Retinal pigment epithelial cell (primary cell): ENCODE results near the gene MTA1.

Experiments
- DNase-seq: peaks from one replicate; pipeline ENCODE4 v3.0.0-alpha.2; 2010; ENCODE audit warnings: low read depth
- H3K4me3 ChIP-seq: 2 replicates; pipeline ENCODE4 v1.5.1; 2011; ENCODE audit warnings: mild to moderate bottlenecking, low read length, control low read depth, moderate library complexity
- TF ChIP-seq, protein P1 (sequence below): conservative IDR thresholded peaks from 2 replicates; pipeline ENCODE4 v1.5.1; 2011; ENCODE audit warnings: low read depth, low read length, control low read depth, inconsistent platforms

MTA1 gene

DNA sequence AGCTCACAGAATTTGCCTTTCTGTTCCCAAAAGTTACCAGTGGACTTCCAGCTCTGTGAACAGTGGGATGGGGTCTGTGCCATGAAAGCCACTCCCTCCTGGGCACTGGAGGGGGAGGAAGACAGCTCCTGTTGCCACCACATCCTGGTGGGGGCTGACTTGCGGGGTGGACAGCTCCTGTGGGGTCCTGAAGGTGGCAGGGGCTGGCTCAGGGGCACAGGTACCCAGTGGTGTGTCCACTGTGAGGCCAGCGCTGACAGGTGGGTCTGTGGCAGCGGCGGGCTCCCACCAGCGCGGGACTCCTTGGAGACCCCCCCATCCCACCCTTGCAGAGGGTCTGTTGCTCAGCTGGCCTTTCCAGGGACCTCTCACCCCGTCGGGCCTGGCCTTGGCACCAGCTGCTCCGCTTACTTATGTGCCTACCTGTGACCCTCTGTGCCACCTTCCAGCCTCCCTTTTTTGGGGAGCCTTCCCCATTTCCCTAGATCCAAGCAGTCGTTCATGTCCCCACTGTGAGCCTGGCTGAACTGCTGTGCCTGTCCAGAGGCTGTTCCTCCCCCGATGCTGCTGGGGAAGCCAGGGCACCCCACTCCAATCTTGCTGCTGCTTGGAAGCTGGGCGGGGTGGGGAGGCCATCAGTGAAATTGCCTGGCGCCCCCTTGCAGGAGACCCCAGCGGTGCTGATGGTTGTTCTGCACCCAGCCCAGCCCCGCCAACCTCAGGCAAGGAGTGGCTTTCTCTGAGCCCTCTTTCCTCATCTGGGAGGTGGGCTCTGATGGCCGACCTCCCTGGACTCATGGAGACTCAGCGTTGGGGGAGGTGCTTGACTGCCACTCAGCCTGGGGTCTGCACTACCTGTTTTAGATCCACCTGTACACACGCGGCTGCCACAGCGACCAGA, 73.6 kb downstream of the MTA1 start:
- DNase-seq: no peak
- TF ChIP-seq, protein P1, sequence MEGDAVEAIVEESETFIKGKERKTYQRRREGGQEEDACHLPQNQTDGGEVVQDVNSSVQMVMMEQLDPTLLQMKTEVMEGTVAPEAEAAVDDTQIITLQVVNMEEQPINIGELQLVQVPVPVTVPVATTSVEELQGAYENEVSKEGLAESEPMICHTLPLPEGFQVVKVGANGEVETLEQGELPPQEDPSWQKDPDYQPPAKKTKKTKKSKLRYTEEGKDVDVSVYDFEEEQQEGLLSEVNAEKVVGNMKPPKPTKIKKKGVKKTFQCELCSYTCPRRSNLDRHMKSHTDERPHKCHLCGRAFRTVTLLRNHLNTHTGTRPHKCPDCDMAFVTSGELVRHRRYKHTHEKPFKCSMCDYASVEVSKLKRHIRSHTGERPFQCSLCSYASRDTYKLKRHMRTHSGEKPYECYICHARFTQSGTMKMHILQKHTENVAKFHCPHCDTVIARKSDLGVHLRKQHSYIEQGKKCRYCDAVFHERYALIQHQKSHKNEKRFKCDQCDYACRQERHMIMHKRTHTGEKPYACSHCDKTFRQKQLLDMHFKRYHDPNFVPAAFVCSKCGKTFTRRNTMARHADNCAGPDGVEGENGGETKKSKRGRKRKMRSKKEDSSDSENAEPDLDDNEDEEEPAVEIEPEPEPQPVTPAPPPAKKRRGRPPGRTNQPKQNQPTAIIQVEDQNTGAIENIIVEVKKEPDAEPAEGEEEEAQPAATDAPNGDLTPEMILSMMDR: no peak
- H3K4me3 ChIP-seq: no peak overlapping the region

DNA sequence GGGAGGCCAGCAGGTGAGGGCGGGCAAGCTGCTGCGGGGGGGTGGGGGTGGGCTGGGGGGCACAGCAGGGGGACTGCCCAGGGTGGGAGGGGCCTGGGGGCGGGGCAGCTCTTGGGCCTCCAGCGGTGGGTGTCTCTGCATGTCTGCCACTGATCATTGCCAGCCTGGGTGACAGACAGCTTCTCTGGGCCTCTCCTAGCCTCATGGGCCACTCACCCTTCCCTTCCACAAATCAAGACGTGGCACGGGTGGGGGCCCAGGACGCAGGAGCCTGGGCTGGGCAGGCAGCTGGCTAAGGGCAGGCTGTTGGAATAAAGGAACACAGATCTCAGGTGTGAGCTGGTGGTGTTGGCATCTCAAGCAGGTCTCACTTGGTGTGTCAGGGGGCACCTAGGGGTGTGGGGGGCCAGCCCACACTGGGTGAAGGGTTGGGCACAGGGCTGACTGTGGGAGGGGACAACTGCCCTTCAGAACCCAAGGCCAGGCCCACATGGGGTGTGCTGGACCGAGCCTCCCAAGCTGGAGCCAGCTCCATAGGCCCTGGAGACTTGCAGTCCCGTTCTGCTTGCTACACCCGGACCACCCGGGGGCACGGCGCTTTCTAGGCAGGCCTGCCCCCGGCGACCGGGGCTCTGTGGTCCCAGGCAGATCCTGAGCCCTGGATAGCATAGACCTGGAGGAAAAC, 74.4 kb downstream of the MTA1 start:
- TF ChIP-seq, protein P1: no peak
- DNase-seq: no peak
- H3K4me3 ChIP-seq: no peak overlapping the region

DNA sequence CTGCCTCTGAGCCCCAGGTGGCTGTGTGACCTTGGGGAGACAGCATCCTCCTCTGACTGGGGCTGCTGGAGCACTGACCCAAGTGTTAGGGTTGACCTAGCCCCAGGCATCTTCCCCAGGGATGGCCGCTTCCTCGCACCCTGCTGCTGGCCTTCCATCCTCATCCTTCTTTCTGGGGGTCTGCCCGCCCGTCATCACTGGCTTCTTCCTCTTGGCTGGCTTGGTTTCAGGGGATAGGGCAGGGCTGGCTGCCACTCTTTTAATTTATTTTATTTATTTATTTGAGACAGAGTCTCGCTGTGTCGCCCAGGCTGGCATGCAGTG, 74.9 kb downstream of the MTA1 start:
- DNase-seq: no peak
- TF ChIP-seq, protein P1: no peak
- no peak overlapping the region for H3K4me3 ChIP-seq

DNA sequence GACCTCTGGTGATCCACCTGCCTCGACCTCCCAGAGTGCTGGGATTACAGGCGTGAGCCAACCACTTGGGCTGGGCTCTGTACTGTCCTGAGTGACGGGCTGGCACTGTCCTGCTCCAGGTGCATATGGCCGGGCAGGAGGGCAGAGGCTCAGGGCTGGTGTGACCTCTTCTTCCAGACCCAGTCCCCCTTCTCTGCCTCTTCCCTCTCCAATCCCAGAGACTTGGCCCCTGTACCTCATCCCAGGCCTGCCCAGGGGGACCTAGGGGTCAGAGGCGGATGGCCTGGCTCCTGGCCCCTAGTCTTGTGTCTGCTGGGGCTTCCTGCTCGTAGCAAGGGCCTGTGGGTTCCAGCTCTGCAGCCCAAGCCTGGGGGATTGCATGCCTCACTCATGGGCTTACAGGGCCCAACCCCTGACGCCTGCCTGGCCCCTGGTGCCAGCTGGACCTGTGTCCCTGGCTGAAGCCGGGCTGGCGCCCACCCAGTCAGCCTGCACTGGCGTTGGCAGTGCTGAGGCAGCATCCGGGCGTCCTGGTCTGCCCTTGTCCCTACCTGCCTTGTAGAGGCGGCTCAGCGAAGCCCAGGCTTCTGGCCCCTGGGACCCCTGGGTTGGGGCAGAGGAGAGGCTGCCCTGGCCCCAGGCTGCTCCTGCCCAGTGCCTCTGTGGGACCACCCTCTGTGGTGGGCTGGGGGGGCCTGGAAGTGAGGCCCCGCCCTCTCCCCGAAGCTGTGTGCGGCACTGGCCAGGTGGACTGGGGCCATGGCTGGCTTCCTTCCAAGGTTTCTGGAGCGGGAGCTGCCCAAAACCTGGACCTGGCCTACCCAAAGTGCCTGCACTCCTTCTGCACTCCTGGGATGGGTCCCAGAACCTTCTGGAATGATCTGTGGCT, 75.7 kb downstream of the MTA1 start:
- TF ChIP-seq, protein P1: no peak
- H3K4me3 ChIP-seq: no peak overlapping the region
- DNase-seq: no peak

DNA sequence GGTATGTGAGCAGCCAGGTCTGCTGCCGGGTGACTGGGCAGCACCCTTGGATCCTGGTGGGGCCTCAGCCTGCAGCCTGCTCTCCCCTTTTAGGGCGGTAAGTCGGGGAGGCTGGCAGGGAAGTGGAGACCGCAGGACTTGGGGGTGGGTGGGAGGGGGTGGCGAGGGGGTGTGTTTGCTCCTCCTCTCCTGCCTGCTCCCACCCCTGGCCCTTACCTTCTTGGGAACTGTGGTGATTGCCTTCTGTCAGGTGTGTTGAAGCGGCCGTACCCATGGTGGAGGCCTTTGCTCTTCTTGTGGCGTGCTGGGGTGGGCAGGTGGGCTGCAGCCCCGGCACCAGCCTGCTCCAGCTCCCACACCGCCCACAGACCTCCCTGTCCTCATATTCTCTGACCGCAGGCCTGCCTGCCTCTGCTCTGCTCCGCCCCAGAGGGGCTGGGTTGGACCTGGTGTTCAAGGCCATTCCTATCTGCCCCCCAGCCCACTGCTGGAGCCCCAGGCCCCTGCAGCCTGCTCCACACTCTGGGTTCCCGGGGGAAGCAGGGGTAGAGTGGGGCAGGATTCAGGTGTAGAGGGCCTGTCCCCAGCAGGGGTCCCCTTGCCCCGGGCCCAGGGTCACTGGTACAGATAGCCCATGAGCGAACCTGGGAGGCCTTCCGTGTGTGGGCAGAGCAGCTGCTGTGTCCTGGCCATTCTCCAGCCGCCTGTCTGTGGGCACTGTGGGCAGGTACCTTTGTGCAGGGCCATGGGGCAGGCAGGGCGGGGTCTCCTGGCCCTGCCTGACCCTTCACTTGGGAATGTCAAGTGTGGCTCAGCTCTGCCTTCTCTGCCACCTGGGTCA, 76.6 kb downstream of the MTA1 start:
- no peak for DNase-seq
- TF ChIP-seq, protein P1: no peak

DNA sequence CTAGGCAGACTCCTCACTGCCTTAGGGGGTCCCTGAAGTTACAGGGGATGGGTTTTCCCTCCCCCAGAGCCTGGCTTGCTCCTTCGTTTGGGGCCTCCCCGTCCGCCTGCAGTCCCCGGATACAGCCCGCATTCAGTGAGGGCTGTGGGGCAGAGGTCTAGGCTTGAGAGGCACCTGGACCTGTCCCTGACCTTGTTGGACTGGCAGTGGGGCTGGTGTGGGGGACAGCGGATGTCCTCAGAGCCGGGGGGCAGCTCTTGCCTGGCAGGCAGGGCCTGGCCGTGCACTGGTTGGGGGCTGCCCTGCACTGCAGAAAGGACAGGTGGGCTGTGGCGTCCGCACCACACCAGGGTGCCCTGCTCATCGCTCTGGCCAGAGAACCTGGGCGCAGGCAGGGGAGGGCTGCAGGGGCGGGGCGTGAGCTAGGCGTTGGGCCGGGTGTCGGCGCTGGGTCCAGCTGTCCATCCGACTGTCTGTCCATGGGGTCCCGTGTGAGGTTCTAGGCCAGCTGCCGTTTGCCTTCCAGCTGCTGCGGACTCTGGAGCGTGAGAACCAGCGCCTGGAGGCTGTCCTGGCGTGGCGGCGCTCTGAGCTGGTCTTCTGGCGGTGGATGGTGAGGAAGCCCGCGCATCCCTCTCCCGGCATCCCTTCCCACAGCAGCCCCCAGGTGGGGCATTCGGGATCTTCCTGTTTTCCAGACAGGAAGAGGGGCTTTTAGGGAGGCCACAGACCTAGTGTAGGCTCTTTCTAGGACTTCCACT, 77.4 kb downstream of the MTA1 start:
- TF ChIP-seq, protein P1: no peak
- H3K4me3 ChIP-seq: no peak overlapping the region
- no peak for DNase-seq

More for the DNA sequence above, 76.6 kb downstream of the MTA1 start:
- no peak overlapping the region for H3K4me3 ChIP-seq
